Activated T-cell treated with anti-CD3 and anti-CD28 coated beads, Interleukin-2, amount 50 U/mL, for 1 hour (primary cell): ENCODE results near the gene HDAC11.

Source experiments
- DNase-seq: peaks from one replicate; pipeline ENCODE4 v3.0.0-alpha.2; 2020

Gene HDAC11

GRCh38 chr3:13528217-13528867, 48.2 kb downstream of the HDAC11 start:
- DNase-seq, result no peak

- no peak for DNase-seq
Observed at GRCh38 chr3:13529196-13530112, 49.3 kb downstream of the HDAC11 start.

GRCh38 chr3:13530241-13531009, 50.3 kb downstream of the HDAC11 start:
- DNase-seq, result no peak

GRCh38 chr3:13532085-13532484, 52.0 kb downstream of the HDAC11 start:
- DNase-seq, result no peak

GRCh38 chr3:13532631-13533030, 52.5 kb downstream of the HDAC11 start:
- DNase-seq, result no peak

- DNase-seq, result no peak
Observed at GRCh38 chr3:13533885-13534301, 53.8 kb downstream of the HDAC11 start.

GRCh38 chr3:13535526-13535875, 55.4 kb downstream of the HDAC11 start:
- no peak for DNase-seq

GRCh38 chr3:13535905-13536304, 55.8 kb downstream of the HDAC11 start:
- no peak for DNase-seq

- no peak for DNase-seq
Observed at GRCh38 chr3:13536432-13536831, 56.3 kb downstream of the HDAC11 start.

GRCh38 chr3:13536832-13537231, 56.7 kb downstream of the HDAC11 start:
- DNase-seq, result no peak

GRCh38 chr3:13537244-13537908, 57.3 kb downstream of the HDAC11 start:
- DNase-seq, result no peak

GRCh38 chr3:13537909-13538296, 57.8 kb downstream of the HDAC11 start:
- DNase-seq, result no peak

- DNase-seq, result no peak
Observed at GRCh38 chr3:13538520-13539291, 58.6 kb downstream of the HDAC11 start.

GRCh38 chr3:13539292-13539638, 59.2 kb downstream of the HDAC11 start:
- DNase-seq, result no peak

GRCh38 chr3:13539671-13540070, 59.6 kb downstream of the HDAC11 start:
- no peak for DNase-seq

- no peak for DNase-seq
Observed at GRCh38 chr3:13540297-13540995, 60.3 kb downstream of the HDAC11 start.

- no peak for DNase-seq
Observed at GRCh38 chr3:13541691-13542090, 61.6 kb downstream of the HDAC11 start.

GRCh38 chr3:13542142-13542541, 62.0 kb downstream of the HDAC11 start:
- no peak for DNase-seq

- DNase-seq, result no peak
Observed at GRCh38 chr3:13543253-13543652, 63.1 kb downstream of the HDAC11 start.

- DNase-seq, result peak; percentile 44
Observed at GRCh38 chr3:13544293-13544831, 64.3 kb downstream of the HDAC11 start.

GRCh38 chr3:13544951-13545651, 65.0 kb downstream of the HDAC11 start:
- DNase-seq, result no peak
